NCI-H1105 treated with DMSO at 0.1 percent for 48 hours (cell line): ENCODE measurements around the gene PRDM15.

Experiments used
- DNase-seq: peaks from one replicate; lab custom pipeline; 2025; lab: John Stamatoyannopoulos, UW

PRDM15 gene

DNA sequence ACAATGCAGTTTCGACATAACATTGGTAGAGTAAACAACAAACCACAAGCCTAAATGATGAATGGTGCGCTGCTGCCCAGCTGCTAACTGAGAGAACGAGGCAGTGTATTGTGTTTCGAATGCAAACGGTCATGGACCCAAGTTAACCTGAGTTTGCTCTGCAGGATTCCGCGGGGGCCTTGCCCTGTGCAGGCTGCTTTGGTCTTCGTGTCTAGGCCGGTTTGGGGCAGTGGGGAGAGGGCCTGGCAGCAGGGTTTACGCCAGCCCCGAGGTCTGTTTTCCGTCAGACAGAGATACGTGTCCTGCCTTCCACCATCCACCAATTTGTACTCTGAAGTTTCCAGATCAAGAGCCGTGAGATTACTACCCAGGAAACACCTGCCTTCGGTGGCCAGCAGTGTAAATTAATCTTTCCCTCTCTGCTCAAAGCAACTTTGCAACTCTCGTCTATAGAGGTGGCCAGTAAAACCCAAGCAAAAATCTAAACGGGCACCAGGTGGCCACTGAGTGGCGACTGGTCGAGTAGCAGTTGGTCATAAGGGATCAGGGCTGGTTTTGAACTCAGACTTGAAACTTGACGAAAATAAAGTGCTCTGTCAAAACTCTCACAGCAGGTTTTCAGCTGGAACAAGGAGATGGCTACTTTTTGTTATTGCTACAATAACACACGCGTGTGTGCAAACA lies 6.3 kb upstream of the PRDM15 start:
- DNase-seq, result no peak

DNA sequence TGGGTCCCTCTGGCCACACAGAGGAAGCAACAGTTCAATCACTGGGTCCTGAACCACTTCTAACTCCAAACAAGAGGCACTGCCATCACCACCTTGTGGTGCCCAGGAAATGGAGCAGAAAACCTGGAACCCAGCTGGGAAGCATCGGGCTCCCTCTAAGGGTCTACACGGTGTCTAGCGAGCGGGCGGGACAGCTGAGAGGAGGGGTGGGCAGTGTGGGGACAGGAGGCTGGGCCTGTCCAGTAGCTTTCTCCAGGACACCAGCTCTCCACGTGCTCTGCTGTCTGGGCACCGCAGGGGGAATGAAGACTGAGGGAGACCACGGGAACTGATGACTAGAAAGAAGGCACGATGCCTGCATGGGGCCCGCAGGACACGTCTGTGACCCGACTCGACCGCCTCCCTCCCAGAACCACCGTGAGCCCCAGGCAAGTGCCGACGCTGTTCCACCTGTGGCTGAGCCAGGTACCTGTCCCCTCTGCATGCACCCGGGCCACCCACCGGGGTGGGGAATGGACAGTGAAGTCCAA lies 5.4 kb upstream of the PRDM15 start:
- DNase-seq, result no peak

DNA sequence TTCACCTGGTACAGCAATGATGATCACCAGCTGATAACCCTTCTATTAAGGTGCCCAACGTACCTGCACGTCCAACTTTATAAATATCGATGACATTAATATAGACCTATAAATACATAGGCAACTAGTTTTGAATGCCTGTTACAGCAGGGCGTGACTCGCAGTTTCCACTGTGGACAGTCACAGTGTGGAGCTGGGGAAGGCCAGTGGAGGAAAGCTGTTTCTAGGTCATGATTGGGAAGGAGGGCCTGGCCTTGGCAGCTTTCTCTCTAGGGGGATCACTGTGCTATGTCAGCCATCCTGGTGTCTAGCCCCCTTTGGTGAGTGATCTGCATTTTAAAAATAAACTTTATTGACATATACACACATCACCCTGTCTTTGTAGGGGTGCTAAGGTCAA lies 4.4 kb upstream of the PRDM15 start:
- no peak for DNase-seq

- no peak for DNase-seq
Measured at GRCh38 chr21:41881051-41881450, 1.9 kb upstream of the PRDM15 start.

DNA sequence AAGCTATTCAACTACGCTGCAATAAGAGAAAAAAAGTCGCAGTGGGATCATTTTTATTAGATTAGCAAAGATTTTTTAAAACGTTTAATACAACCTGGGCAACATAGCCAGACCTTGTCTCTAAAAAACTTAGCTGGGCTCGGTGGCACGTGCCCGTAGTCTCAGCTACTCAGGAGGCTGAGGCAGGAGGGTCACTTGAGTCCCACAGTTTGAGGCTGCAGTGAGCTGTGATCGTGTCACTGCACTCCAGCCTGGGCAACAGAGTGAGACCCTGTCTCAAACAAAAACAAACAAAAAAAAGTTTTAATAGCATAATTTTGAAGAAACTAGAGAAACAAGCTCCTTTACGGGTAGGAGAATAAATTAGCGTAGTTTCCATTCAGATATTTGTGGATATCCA lies 1.0 kb upstream of the PRDM15 start:
- no peak for DNase-seq

DNA sequence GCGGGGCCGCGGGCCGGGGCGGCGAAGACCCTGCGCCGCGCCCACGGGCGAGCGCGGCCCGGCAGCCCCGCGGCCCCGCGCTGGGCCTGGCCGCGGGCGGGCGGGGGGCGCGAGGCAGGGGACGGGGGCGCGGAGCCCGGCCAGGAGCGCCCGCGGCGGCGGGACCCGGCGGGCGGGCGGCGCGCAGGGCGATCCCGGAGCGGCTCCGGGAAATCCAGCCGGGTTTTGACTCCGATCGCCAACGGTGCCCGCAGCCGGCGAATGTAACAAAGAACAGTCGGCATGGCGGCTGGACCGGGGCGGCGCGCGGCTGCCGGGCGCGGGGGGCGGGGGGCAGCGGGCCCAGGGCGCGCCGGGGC lies 334 bp downstream of the PRDM15 start:
- DNase-seq, result peak; percentile 75

DNA sequence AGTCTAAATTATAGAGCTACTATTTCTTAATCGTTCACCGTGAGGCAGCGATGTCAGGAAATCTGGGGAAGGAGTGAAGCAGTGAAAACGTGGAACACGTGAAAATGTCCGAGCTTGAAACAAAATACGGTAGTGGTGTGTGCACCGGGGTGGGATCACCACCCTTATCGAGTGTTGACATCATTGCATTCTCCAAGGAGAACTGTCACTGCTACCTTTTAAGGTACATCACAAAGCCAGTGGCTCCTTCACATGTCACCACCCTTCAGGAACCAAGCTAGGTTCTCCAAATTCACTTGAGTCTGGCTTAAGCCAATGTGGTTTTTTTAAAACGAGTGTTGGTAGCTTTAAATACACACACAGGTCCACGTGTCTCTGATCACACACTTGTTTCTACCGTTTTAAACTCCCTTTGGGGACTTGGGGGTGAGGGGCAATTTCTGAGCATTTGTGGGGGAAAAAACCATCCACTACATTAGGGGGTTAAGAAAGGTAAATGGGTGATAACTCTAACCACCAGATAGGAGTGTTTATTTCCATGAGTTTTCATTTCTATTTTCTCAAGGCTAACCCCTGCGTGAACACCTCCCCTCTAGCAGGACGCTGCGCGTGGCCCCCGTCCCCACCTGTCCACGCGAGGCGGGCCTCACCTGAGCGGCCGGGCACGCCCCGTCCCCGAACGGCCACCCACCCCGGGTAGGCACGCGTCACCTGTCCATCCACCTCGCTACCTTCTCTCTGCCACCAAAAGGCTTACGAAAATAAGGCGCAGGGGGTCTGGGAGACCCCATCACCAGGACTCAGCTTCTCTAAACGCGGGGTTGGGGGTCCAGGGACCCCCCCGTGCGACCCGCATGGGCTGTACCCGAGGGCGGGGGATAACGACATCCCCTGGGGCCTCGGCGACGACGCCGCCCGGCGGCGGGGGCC lies 978 bp downstream of the PRDM15 start:
- peak; percentile 28 for DNase-seq

GRCh38 chr21:41876928-41877652 lies 2.1 kb downstream of the PRDM15 start:
- no peak for DNase-seq

DNA sequence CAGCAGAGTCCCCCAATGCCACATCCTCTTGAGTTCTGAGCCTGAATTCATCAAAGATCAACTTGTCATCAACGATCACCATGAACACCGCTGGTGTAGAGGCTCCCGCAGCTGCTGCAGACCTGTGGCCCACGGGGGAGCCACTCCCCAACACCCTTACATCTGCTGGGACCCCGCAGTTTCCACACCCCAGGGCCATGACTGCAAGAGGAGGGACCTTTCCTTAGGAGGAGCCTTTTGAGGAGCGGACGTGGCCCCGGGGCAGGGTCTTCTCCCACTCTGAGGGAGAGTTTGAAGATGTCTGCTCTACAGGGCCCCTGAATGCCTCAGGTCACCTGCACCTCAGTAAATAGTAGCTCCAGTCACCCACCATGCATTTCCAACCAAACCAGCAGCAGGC lies 2.7 kb downstream of the PRDM15 start:
- no peak for DNase-seq

- no peak for DNase-seq
Measured at GRCh38 chr21:41875086-41875485, 4.1 kb downstream of the PRDM15 start.

- DNase-seq, result no peak
Measured at GRCh38 chr21:41874611-41875010, 4.5 kb downstream of the PRDM15 start.

DNA sequence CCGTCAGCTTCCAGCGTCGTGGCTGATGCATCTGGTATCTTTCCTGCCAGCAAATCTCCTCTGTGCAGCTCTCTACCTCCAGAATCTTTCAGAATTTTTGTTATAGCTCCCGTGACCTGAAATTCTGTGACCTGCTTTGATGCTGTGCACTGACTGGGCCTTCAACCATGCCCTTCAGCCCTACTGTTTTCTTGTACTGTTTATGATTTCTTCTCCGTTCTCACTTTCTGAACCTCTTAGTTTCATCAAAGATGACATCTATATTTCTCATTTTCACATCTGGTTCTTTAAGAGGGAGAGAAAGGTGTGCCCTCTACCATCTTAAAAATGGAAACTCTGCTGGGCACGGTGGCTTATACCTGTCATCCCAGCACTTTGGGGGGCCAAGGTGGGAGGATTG lies 5.7 kb downstream of the PRDM15 start:
- DNase-seq, result no peak

- DNase-seq, result no peak
Measured at GRCh38 chr21:41873005-41873404, 6.1 kb downstream of the PRDM15 start.

DNA sequence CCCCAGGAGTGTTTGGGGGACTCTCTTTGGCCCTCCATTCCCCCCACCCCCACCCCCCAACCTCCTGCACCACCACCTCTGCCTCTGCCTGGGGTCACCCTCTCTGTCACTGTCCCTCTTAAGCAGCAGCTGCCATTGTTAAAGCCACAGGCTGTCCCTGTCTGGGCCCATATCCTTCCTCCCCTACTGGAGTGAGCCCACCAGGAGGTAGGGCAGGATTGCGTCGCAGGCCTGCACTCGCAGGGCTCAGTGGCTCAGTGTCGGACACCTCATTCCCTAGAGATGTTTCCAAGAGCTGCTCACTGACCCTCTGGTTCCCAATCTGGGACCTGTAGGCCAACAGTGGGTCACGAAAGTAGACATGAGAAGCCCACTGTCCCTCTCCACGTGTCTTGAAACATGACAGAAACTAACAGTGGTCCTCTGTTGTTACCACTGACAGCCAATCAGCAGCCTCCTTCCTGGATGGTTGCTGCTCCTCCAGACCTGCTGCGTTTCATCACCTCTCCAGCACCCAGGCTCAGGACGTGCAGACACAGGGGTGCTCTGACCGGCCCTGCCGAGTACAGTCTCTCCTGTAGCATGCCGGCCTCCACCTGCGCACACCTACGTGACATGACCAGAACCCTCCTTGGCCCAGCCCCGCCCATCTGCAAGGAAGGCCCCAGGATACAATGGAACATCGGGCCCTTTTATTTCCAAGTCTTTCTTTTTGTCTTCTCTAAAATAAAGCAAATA lies 7.7 kb downstream of the PRDM15 start:
- no peak for DNase-seq

DNA sequence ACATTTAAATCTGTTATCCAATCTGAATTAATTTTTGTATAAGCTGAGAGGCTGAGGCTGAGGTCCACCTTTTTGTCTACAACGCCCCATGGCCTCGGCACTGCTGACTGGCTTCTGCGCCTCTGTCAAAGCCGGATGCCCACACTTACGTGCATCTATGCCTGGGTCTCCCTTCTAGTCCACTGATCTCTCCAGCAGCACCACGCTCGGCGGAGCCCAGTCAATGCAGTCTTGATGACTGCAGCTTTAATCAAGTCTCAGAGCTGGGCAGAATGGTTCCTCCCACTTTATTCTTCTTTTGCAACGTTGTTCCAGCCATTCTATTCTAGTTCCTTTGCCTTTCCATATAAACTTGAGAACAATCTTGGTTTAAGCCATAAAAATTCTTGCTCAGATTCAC lies 9.4 kb downstream of the PRDM15 start:
- no peak for DNase-seq

DNA sequence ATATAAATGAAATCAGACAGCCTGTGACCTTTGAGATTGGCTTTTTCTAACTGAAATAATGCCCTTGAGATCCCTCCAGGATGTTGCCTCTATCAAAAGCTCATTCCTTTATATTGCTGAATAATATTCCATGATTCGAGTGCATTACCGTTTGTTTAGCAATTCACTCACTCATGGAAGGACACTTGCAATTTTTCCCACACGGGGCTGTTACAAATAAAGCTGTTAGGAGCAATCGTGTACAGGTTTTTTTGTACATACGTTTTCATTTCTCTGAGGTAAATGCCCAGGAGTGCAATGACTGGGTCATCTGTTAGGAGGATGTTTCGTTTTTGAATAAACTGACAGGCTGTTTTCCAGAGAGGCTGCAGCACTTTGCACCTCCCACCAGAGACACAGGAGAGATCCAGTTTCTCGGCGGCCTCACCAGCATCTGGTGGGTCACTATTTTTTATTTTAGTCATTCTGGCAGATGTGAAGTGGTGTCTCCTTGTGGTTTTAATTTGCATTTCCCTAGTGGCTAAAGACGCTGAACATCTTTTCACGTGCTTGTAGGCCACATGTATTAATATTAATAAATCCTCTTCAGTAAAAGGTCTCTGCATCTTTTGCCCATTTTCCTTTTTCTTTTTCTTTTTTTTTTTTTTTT lies 11.0 kb downstream of the PRDM15 start:
- DNase-seq, result no peak

- DNase-seq, result no peak
Measured at GRCh38 chr21:41867313-41867712, 11.8 kb downstream of the PRDM15 start.

DNA sequence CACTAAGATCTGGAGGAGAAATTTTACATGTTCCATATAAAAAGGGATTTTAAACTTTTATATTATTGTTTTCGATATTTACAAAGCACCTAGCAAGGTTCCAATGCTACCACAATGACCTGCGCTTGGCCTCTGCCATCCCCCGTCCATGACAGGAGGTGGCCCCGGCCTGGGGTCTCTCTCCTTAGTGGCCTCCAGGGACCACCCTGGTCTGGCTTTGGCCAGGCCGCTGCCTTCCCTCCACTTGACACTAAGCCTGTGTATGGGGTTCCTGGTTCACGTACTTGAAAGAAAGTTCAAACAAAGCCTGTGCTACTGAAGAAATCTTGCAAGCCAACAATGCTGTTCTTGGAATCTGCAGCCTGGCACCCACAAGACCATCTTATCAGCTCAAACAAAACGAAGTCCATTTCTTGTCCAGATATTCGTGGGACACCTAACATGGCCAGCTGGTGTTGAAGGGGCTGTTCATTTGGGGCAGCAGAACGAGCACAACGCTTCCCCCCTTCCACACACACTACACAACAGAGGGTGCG lies 12.8 kb downstream of the PRDM15 start:
- DNase-seq, result no peak

- no peak for DNase-seq
Measured at GRCh38 chr21:41865002-41865777, 14.0 kb downstream of the PRDM15 start.

DNA sequence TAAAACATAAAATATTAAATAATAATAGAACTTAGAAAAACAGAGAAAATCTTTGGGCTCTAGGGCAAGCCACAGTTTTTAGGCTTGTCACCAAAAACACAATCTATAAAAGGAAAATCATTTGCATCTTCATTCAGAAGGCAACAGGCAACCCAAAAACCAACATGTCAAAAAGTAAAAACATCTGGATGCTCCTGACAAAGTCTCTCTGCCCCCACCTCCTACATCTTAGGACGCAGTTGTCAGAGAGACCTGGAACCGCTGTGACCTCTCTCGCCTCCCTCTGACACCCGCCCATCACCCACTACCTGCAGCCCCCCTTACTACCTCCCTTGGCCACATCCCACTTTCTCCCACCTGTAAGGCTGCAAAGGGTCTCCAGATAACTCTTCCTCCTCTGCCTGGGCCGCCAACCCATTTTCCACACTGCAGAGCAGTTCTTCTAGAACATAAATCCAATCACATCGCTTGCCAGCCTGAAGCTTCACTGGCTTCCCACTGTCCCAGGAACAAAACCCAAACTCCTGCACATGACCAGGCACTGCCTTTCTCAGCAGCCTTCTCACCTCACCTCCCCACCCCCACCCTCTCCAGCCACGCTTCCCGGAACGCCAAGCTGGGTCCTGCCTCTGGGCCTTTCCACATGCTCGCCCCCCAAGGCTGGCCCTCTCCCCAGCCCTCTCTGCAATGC lies 14.7 kb downstream of the PRDM15 start:
- DNase-seq, result no peak
